ENCODE data around the gene HOXC13.

The HOXC13 gene

DNA sequence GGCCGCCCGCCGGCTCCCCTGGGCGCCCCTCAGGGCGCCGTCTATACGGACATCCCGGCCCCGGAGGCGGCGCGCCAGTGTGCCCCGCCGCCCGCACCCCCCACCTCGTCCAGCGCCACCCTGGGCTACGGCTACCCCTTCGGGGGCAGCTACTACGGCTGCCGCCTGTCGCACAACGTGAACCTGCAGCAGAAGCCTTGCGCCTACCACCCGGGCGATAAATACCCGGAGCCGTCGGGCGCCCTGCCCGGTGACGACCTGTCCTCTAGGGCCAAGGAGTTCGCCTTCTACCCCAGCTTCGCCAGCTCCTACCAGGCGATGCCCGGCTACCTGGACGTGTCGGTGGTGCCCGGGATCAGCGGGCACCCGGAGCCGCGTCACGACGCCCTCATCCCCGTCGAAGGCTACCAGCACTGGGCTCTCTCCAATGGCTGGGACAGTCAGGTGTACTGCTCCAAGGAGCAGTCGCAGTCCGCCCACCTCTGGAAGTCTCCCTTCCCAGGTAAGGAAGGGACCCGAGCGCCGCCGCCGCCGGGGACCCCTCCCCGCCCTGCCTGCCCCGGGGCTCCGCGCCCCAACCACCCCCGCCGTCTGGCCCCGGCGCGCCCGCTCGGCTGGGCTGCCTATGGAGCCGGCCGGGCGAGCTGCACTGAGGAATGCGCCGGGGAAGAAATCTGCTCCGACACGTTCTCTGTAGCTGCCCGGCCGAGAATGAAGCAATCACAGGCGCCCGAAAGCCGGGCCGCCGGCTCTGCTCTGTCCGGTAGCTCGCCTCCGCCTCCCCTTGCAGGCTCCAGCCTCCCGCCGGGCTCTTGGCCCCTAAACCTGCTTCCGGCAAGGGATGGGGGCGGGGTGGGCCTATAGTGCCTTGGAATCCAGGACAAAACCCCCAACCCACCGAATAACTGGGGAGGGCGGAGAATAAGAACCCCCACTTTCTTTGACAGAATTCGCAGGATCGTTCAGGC, 794 bp downstream of the HOXC13 start:
- DNase-seq: peak; percentile 46

DNA sequence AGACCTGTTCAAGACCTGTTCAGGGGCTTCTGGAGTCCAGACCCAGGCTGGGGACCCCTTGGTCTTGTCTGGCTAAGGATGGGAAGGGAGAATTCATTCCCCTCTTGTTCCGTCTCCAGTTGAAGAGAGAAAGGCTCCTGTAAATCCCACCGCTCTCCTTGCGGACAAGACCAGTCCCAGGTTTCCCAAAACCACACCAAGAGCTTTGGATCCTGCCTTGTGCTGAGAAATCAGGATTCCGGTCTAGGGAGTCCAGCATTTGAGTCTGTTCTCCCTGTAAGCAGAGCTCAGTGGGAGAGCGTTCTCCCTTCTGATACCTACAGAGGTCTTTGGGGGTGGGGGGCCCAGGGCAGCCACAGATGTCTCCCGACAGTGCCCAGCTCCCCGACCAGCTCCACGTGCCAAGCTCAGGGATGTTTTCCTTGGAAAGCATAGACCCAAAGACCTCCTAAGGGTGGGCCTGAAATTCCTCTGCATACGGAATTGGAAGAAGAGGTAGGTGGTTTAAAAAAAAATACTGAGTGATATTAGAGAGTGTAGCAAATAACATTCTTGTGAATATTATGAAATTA, 1.9 kb downstream of the HOXC13 start:
- no peak for DNase-seq

DNA sequence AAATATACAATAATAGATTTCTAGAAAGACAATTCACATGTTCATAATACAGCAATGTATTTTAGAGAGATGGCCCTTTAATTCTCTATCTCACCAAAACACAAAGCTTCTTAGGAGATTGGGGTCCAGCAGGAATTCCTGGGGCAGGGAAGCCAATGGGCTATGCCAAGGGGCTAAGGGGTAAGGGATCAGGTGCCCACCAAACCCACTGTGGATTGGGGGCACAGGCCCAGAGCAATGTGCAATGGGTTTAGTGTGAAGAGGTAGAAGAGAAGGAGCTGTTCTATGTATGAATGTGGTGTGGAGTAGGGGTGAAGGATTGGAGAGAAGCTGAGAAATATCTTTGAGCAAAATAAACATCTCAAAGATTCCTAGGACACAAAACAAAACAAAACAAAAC, 2.6 kb downstream of the HOXC13 start:
- no peak for DNase-seq

DNA sequence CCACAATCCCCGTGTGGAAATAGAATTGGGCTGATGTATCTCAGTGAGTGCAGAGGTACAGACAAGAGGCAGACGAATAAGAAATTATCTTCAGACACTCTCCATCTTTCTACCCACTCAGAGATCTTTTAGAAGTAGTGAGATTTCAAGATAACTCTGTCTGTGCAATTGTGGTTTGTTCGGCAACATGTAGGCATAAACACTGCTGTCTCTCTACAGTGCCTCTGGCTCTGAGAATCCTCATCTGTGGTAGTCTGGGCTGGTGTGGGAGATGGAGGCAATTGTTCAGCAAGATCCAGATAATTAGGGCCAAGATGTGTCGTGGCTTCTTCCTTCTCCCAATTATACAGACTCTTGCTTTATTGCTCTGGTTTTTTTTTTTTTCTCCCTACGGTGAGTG, 3.1 kb downstream of the HOXC13 start:
- no peak for DNase-seq

DNA sequence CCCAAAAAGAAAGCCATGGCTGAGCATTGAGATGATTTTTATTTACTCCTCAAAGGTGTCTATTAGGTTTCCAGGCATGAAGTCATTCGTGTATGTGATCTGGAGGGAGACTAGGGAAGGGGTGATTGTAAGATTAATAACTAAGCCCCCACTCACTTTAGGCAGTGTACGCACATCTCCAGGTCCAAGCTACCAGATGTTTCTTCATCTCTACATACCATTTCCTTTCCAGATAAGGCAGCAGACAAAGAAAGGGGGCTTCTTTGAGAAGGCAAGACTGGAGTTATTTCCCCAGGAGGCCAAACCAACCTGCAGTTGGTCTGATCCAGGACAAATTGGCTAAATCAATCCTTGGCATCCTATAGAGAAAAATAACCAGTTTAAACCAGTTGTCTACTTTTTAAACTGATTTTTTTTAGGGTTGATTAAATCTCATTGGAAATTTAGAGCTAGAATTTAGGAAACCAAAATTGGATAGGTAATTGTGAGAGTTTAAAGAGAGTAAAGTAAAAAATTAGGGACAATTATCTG, 3.9 kb downstream of the HOXC13 start:
- DNase-seq: no peak

DNA sequence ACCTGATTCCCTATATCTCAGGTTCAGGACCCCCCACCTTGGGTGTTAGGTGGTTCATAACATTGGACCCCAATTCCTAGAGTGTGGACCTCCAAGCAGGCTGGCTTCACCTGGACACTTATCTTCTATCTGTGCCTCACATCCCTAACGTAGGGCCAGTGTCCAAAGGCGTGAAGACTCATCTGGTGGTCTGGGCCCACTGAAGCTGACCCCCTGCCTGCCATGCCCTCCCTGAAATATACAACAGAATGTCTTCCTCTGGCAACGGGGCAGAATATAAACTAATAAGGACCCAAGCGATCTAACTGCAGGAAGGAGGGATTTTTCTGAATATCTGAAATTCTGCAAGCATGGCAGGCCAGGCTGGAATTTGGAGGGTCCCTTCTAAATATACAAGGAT, 5.6 kb downstream of the HOXC13 start:
- peak; percentile 14 for DNase-seq

DNA sequence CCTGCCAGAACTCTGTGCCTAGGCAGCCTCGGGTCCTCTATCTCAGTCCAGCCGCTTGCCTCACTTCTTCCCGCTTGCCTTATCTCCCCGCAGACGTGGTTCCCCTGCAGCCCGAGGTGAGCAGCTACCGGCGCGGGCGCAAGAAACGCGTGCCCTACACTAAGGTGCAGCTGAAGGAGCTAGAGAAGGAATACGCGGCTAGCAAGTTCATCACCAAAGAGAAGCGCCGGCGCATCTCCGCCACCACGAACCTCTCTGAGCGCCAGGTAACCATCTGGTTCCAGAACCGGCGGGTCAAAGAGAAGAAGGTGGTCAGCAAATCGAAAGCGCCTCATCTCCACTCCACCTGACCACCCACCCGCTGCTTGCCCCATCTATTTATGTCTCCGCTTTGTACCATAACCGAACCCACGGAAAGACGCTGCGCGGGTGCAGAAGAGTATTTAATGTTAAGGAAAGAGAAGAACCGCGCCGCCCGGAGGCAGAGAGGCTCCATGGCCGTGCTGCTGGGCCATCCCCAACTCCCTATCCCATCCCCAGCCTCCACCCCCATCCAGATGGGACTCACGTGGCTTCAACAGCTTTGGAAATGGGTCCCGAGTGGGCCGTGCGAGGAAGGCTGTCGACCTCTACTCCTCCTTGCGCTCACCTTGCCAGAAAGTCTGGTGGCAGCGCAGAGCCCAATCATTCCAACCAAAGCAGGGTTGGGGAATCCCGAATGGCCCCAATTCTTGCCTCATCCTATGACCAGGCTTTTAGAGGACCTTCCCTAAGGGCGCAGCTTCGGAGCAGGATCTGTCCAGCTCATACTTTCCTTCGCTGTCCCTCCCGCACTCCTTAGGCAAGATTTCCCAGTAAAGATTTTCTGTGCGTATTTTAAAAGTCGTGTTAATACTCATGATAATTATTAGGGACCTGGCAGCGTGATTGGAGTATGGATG, 6.5 kb downstream of the HOXC13 start:
- peak; percentile 21 for DNase-seq

DNA sequence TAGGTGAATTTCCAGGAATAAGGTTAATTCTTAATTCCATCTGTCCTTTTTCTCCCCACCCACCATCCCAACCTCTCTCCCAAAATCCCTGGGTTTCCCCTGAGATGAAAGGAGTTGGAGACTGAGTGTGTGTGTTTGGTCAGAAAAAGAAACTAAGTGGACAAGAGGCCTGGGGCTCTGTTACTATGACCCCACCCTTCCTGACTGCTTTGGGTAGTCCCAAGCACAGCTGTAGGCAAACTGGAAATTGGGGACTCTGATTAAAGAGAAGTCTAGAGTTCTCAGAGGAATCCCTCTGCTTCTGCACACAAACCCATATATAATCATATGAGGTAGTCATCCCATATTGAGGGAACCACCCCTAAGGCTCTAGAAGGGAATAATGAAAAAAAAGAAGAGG, 9.1 kb downstream of the HOXC13 start:
- no peak for DNase-seq

DNA sequence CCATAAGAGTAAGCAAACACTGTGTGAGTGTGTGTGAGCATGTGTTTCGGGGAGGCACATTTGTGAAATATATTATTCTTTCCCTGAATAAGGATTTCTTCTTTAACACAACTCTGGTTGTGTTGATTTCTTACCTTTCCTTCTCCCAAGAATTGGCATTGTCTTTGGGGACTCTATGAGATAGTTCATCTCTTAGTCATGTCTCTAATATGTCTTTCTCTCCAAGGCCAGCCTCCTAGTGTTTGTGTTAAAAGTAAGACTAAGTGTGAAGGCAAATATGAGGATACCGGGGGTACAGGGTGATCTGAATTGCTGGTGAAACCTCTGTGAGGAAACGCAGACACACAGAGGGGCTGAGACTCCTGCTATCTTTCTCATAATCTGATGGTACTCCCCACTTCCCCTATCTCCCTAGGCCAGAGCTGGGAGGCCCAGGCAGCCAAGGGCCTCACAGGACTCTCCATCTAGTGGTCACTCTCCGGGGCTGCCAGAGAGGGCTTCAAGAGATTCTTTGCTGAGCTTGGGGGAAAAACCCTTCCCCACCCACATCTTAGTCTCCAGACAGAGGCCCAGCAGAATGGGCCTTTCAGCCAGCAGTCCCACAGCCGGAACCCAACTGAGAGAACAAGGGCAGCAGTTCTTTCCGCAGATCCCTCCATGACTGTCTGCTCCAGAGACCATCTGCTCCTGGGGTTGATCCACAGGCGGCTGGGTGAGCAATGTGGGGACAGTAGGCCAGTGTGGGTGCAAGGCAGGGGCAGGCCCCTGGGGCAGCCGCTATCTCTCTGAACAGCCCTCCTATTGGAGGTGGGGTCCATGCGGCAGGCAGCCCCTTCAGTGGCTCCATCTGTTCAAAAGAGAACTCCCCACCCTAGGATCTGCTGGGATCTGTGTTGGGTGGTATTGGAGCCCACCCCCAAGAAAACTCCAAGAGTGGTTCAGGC, 10.3 kb downstream of the HOXC13 start:
- no peak for DNase-seq

DNA sequence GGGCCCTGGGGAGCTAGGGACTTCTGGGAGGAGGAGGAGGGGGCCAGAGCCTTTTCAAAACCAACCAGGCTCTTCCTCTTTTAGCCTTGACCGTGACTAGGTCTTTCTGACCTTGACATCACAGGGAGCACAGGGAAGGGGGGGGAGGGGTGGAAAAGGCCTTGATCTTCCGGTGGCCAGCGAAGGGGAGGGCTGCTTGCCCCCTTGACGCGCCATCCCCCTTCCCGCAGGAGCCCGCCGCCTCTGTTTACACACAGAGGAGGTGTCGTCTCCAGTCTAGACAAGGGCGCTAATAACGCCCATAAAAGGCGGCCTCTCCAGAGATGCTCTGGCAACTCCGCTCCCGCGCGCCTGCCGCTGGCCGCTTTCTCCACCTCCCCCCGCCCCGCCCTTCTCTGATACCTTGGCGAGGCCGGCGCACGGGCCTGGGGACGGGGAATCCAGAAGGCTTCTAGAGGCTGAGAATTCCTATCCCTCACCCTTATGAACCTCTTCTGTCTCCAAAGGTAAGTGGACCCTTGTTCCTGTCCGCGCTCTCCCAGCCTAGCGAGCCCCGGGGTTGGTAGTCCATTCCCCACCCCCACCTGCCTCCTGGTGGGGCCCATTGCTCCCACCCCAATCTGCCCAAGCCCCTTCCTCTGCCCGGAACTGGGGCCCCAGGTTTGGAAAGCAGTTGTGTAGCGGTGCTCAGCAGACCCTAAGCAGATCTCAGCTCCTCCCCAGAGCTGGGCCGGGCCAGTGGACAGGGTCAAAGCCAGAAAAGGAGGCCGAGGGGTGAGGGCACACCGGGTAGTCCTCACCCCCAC, 11.2 kb downstream of the HOXC13 start:
- no peak for DNase-seq

DNA sequence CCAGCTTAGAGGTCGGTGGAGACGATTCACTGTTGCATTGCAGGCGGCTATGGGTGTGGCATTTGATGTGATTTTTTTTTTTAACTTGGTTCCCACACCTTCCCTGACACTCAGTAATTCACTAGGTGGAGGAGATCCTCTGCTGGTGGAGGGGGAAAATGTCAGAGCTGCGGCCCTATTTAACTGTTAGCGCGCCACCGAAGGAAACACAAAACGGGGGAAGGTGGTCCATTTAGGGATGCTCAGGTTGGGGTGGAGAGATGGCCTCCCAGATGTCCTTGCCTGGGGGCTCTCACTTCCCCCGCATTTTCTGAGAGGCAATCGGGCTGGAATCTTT, 11.8 kb downstream of the HOXC13 start:
- DNase-seq: no peak

DNA sequence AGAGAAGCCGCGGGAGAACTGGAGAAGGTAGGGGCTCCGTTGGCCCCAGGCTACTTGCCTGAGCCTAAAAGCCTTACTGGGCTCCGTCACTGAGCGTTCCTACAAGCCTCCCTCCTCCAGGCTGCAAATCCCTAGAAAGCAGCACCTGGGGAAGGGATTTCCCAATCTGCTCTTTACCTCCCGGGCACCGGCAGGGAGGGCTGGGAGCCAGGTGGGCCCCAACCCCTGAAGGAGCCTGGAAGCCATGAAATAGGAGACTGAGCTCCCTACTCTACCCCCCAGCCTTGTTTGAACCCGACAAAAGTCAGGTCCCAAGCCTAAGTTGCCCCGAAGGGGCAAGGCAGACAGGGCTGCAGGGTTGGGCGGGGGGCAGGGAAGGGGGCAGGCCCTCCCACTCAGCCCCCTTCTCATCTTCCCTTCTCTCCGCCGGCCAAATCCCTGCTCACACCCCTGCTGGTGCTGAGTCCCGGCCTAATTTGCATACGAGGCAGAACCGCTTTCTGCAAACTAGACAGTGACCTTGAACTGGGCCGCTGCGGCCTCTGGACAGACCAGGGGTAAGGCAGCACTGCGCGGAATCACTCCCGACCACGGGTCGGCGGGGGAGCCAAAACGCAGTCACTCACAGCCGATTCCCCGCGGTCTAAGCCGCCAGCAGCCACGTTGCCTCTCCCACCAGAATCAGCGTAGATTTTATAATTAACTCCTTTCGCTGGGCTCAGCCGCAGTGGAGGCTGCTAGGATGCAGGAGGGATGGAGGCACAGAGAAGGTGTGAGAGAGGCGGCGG, 12.4 kb downstream of the HOXC13 start:
- no peak for DNase-seq

DNA sequence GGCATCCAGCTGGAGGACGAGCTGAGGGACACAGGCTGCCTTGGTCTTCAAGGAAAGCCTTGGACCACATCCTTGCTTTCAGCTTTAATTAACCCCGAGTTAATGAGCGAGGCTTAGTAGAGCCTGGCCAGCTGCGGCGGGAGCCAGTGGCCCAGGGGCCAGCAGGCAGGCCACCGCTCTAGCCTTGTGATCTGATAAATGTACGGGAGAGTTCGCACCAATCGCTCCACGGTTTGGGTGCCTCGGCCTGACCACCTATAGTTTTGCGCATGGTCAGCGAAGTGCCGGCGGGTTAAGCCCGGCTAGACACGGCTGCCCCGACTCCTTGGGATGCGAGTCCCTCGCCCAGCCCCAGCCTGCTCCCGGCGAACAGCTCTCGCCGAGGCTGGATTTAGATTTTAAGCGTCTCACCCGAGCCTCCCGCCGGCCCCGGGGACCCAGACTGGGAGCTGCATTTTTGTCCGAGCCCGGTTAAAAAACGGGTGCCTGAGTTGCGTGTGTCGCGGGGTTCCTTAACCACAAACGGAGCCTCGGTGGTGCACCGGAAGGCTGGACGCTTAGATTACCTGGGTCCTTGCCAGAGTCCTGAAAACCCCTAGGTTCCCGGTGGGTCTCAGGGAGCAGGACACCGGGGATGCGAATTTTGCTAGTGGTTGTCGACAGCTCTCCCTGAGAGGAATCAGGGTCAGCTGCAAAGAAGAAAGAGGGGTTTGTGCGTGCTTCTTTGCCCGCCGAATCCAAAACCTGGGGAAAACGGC, 13.1 kb downstream of the HOXC13 start:
- DNase-seq: no peak

DNA sequence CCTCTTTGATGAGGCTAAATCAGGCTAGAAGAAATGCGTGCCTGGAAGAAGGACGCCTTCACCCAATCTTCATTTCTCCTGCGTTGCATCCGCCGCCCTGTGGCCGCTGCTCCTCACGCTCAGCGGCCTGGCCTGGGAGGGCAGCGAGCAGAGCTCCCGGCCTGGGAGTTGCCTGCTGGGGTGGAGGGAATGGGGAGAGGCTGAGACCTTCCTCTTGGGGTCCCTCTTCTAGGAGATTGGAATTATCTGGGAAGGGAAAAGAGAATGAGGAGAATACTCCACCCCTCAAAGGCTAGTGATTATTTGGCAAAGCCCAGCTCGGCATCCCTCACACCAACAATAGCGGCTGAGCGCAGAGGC, 13.7 kb downstream of the HOXC13 start:
- DNase-seq: no peak

DNA sequence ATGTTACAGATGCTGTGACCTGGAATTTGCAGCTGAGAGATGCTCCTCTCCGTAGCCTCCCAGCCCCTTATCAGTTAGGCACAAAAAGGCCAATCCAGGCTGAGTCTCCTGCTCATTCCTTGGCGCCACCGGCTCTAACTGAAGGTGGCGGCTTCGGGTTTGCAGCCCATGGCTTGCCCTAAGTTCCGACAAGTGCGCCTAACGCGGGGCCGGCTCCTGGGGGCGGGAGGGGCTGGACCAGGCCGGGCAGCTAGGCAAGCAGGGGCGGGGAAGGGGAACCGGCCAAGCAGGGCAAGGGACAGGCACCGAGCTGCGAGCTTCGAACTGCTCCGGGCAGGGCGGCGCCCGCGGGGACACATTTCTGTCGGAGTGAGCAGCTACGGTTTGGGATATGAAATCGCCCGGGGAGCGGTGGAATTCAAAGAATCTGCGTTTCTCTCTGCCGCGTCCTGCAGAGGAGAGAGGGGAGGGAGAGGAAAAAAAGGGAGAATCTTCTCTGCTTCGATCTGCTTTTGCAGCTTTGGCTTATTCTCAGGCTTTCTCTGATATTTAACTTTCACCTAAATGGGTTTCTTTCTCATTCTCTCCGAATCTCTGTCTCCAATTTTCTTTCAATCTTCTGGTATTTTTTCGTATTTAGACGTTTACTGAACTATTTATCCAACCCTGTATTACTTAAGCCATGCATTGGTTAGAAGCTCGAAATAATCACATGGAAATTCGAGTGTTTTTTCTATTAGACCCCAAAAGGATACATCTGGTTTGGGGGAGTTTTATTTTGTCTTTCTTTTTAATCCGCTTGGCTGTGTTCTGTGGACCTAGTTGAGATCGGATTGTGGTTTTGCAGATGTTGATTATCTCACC, 14.5 kb downstream of the HOXC13 start:
- DNase-seq: no peak

DNA sequence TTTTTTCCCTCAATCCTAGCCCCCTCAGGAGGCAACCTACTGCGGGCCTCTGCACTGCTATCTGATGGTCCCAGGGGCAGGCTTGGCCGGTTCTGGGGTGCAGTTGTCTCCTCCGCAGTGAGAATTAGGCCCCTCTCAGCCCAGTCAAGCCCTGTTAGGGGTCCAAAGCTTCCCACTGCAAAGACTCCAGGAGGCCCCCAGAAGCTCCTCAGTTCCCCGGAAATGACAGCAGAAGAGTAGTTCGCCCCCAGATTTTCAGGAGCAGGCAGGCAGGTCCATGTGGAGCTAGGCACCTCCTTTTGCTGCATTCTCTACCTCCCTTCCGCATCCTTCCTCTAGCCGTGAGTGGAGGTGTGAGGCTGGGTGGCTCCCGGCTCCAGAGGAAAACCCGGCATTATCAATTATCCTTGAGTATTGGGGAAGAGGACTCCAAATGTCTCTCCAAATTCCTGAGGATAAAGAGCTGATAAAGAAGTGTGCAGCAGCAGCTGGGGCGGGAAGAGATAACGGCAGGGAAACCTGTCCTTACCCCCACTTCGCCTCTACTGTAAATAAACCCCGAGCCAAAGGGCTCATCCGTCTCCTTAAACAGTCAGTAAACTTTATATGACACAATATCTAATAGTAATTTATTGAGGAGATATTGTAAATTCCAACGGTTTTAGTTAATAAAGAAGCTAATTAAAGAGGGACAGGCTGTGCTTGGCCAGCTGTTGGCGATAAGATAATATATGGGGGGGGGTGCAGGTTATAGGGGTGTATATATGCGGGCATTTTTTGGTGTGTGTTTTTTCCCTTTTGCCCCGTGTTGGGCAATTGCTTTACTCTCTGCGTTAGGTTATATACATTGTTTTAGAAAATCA, 15.4 kb downstream of the HOXC13 start:
- no peak for DNase-seq

DNA sequence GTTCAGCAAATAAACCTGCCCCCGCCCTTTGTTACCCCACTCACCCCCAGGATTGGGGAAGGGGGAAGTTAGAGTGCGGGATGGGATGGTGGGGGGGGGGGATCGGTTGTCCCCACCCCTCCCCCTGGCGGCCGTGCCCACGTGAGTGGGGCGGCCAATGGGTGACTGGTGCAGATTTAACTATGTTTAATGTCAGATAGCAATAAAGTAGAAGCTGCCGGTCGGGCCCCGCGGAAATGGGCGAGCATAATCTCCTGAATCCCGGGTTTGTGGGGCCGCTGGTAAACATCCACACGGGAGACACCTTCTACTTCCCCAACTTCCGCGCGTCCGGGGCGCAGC, 16.0 kb downstream of the HOXC13 start, which contains the start of gene HOXC12:
Gene HOXC12 (plus strand): TSS at position 210 of the 342 bp plus-strand sequence. CDS start 27 bp downstream, at position 237.
- DNase-seq: no peak

Data from right hindlimb (tissue), 1 donor.